Tibial nerve (tissue), 4 donors: ENCODE data around the gene CCNE1. TPM values are rescaled to one million over a fixed set of nuclear protein-coding genes. Genes with fewer than 3 reads are reported as not detected.

Experiments used
- DNase-seq, 2 donors: peaks; one replicate each; pipeline ENCODE4 v3.0.0-alpha.2; 2019; ENCODE audit warnings: low spot score in 2 of 2
- H3K27ac ChIP-seq, 4 donors: fragments of 200-600 bp; sonication (generic) in 3 of 4; one replicate each; pipeline ENCODE4 v1.5.1; 2017 to 2019; ENCODE audit warnings: mild to moderate bottlenecking in 1 of 4
- H3K27me3 ChIP-seq, 2 donors: fragments of 200-600 bp; sonication (generic) in 1 of 2; one replicate each; pipeline versions ENCODE4 v1.5.1 to v1.6.0; 2017 to 2019
- H3K36me3 ChIP-seq, 3 donors: fragments of 200-600 bp; sonication (generic); one replicate each; pipeline ENCODE4 v1.5.1; 2018 to 2019
- H3K4me1 ChIP-seq, 4 donors: fragments of 200-600 bp; sonication (generic) in 3 of 4; one replicate each; pipeline ENCODE4 v1.5.1; 2017 to 2019
- H3K4me3 ChIP-seq, 4 donors: fragments of 200-600 bp; sonication (generic) in 3 of 4; one replicate each; pipeline ENCODE4 v1.5.1; 2017 to 2019; ENCODE audit warnings: mild to moderate bottlenecking in 1 of 4, moderate library complexity in 1 of 4
- H3K9me3 ChIP-seq, 4 donors: fragments of 200-600 bp; sonication (generic) in 3 of 4; one replicate each; pipeline ENCODE4 v1.5.1; 2017 to 2019
- EP300 ChIP-seq, 2 donors: sonication (generic); formaldehyde crosslinking; IDR thresholded peaks; one replicate each; pipeline ENCODE4 v1.6.1; 2017; ENCODE audit warnings: antibody characterized with exemption in 2 of 2, mild to moderate bottlenecking in 1 of 2
- POLR2A ChIP-seq, 2 donors: fragments of 450-650 bp; IDR thresholded peaks; one replicate each; pipeline ENCODE4 v1.6.1; 2017; ENCODE audit warnings: antibody characterized with exemption in 2 of 2, mild to moderate bottlenecking in 2 of 2, moderate library complexity in 2 of 2
- WGBS, 2 donors: methylation state at CpG; one replicate each; pipeline ENCODE4 v1.1.5; 2018; 5-methylcytosine and 5-hydroxymethylcytosine counted together
- total RNA-seq, 4 donors: library from RNA; depleted of rRNA; stranded (reverse); fragments of >200 nt; gene quantifications; one replicate each; pipeline ENCODE4 v1.1.0, GENCODE V29; 2016
- TF ChIP-seq, protein P1 (sequence below), 5 experiments: fragments of 200-600 bp in 3 of 5; fragments of 450-650 bp in 2 of 5; sonication (generic) in 3 of 5; IDR thresholded peaks; one replicate each; pipeline ENCODE4 v1.5.1; 2016 to 2019; ENCODE audit warnings: antibody characterized with exemption in 5 of 5, mild to moderate bottlenecking in 3 of 5, moderate library complexity in 2 of 5

CCNE1 gene
- total RNA-seq, 4 donors from 2014 or later, result 0.60 to 4.9 (median 3.8) TPM

DNA sequence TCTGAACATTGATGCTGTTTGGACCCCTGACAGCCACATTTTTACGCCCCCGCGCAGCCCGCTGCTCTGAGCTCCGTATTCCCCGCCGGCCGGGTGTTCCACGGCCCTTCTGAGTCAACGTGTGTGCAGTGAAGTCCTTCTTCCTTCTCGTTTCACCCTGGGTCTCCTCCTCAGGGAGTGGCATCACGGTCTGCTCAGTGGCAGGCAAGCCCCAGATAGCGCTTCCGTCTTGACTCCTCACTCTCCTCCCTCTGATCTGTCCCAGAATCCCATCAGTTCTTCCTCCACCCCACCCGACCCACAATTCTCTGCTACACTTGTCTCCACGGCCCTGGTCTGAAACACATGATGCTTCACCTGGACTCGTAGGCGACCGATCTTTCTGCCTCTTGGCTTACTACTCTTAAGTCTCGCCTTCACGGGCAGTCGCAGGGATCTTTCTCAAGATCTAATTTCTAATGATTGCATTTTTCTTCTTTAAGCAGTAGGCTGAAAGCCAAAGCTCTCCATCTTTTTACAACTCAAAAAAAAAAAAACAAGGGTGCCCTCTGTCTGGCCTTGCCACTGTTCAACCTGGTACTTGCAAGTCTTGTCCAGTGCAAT is 33.9 kb downstream of the CCNE1 start:
- Histone ChIP-seq H3K27me3 (no peaks in the 10 kb centered on the region), H3K9me3 (no peaks in the 10 kb centered on the region), H3K4me1 (peaks cover 0 to 23% (median 10%) of the 10 kb centered on the region in 4 donors), H3K36me3 (no peaks in the 10 kb centered on the region), H3K27ac (peak overlapping the region; percentile 61 to 90 (median 86)), H3K4me3 (peak overlapping the region; percentile 55 to 74 (median 64))
- no peak for DNase-seq
- TF ChIP-seq EP300 (IDR thresholded peaks at IDR 0.05), result no peak
- TF ChIP-seq, protein P1, sequence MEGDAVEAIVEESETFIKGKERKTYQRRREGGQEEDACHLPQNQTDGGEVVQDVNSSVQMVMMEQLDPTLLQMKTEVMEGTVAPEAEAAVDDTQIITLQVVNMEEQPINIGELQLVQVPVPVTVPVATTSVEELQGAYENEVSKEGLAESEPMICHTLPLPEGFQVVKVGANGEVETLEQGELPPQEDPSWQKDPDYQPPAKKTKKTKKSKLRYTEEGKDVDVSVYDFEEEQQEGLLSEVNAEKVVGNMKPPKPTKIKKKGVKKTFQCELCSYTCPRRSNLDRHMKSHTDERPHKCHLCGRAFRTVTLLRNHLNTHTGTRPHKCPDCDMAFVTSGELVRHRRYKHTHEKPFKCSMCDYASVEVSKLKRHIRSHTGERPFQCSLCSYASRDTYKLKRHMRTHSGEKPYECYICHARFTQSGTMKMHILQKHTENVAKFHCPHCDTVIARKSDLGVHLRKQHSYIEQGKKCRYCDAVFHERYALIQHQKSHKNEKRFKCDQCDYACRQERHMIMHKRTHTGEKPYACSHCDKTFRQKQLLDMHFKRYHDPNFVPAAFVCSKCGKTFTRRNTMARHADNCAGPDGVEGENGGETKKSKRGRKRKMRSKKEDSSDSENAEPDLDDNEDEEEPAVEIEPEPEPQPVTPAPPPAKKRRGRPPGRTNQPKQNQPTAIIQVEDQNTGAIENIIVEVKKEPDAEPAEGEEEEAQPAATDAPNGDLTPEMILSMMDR (IDR thresholded peaks at IDR 0.05), result no peak
- no peak for TF ChIP-seq POLR2A (IDR thresholded peaks at IDR 0.05)
- 4 to 6% methylated on average over 22 of the region's 22 CpGs for WGBS, 2 donors

DNA sequence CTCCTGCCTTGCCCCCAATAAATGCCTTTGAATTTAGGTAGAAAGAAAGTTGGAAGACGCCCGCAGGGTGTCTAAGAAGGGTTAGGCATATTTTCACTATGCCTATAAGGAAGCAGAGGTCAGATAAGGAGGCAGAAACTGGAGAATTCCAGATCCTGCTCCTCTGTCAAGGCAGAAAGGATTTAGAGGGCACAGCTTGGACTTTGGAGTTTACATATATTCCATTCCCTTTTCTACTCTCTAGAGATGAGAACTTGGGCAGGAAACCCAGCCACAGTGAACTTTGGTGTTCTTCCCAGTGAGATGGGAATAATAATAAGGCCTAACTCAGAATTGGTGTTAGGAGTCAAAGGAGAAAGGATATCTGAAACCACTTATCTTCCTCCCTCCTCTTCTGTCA is 37.4 kb downstream of the CCNE1 start:
- no peak for DNase-seq
- Histone ChIP-seq H3K27me3 (peaks cover 0 to 7% of the 10 kb centered on the region in 2 donors), H3K4me3 (no peak overlapping the region), H3K9me3 (no peaks in the 10 kb centered on the region), H3K27ac (no peak overlapping the region), H3K4me1 (peaks cover 0 to 7% (median under 1%) of the 10 kb centered on the region in 4 donors), H3K36me3 (no peaks in the 10 kb centered on the region)
- 58 to 74% methylated on average over 2 of the region's 2 CpGs for WGBS, 2 donors
- TF ChIP-seq, protein P1 (IDR thresholded peaks at IDR 0.05), result no peak
- TF ChIP-seq POLR2A (IDR thresholded peaks at IDR 0.05), result no peak
- TF ChIP-seq EP300 (IDR thresholded peaks at IDR 0.05), result no peak

DNA sequence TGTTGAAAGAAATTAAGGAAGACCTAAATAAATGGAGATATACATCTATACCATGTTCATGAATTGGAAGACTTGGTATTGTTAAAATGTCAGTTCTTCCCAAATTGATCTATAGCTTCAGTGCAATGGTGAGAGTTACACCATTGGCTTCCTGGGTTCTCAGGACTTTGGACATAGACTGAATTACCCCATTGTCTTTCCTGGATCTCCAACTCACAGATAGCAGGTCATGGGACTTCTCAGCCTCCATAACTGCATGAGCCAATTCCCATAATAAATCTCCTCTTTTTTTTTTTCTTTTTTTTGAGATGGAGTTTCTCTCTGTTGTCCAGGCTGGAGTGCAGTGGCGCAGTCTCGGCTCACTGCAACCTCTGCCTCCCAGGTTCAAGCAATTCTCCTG is 38.7 kb downstream of the CCNE1 start:
- Histone ChIP-seq H3K4me3 (no peak overlapping the region), H3K4me1 (peaks cover 0 to 3% (median 0%) of the 10 kb centered on the region in 4 donors), H3K27me3 (peaks cover 0 to 8% of the 10 kb centered on the region in 2 donors), H3K27ac (no peak overlapping the region), H3K9me3 (no peaks in the 10 kb centered on the region), H3K36me3 (no peaks in the 10 kb centered on the region)
- 86 to 91% methylated on average over 2 of the region's 2 CpGs for WGBS, 2 donors
- DNase-seq, result no peak
- TF ChIP-seq EP300 (IDR thresholded peaks at IDR 0.05), result no peak
- TF ChIP-seq, protein P1 (IDR thresholded peaks at IDR 0.05), result no peak
- no peak for TF ChIP-seq POLR2A (IDR thresholded peaks at IDR 0.05)

GRCh38 chr19:29851769-29852521 is 40.2 kb downstream of the CCNE1 start:
- WGBS, 2 donors, result 66 to 77% methylated on average over 3 of the region's 3 CpGs

More at GRCh38 chr19:29851769-29852521, 40.2 kb downstream of the CCNE1 start:
- DNase-seq, result no peak
- Histone ChIP-seq H3K4me1 (no peaks in the 10 kb centered on the region), H3K36me3 (no peaks in the 10 kb centered on the region), H3K4me3 (no peak overlapping the region), H3K27ac (no peak overlapping the region), H3K9me3 (no peaks in the 10 kb centered on the region), H3K27me3 (peaks cover 0 to 11% of the 10 kb centered on the region in 2 donors)
- TF ChIP-seq, protein P1 (IDR thresholded peaks at IDR 0.05), result no peak
- TF ChIP-seq POLR2A (IDR thresholded peaks at IDR 0.05) (no peak), EP300 (IDR thresholded peaks at IDR 0.05) (no peak)
